Transverse colon (tissue), 3 donors: Measurements from ENCODE around the gene PTGIS.

ENCODE experiments used
- POLR2A ChIP-seq: fragments of 450-650 bp; IDR thresholded peaks from one replicate; pipeline ENCODE4 v1.6.1; 2016; ENCODE audit warnings: antibody characterized with exemption, mild to moderate bottlenecking, moderate library complexity
- TF ChIP-seq, protein P1 (sequence below), 5 experiments: fragments of 200-600 bp in 3 of 5; fragments of 450-650 bp in 2 of 5; sonication (generic) in 3 of 5; IDR thresholded peaks; 1 replicate in 2 of 5; 2 replicates in 3 of 5; pipeline ENCODE4 v1.5.1; 2016 to 2017; ENCODE audit warnings: antibody characterized with exemption in 5 of 5, inconsistent platforms in 3 of 5, mild to moderate bottlenecking in 2 of 5, moderate library complexity in 1 of 5

DNA sequence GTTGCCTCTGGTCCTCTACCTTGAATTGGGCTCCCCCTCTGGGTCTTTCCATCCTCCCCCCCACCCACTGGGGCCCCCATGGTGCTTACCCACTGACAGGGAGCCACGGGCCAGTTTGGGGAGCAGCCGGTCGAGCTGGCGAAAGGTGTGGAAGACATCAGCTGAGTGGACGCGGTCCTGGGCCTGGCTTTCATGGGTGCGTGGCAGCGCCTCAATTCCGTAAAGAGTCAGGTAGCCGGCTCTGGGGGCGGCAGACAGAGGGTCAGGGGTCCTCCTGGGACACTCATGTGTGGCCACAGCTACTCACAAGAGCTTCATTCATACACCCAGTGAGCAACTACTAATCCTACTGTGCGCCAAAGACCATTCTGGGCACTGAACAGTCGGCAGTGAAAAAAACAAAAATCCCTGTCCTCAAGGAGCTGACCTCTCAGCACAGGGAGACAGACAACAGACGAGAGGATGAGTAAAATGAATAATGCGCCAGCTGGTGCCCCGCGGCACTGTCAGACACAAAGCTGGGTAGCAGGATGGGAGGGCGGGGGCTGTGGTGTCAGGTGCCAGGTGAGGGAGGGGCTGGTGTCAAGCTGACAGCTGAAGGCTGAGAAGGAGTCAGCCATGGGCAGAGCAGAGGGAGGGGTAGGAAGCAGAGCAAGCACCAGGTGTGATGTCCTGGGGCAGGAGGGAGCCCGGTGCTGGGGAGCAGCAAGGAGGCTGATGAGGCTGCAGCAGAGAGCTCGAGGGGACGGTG lies 28.3 kb downstream of the PTGIS start:
- TF ChIP-seq, protein P1, sequence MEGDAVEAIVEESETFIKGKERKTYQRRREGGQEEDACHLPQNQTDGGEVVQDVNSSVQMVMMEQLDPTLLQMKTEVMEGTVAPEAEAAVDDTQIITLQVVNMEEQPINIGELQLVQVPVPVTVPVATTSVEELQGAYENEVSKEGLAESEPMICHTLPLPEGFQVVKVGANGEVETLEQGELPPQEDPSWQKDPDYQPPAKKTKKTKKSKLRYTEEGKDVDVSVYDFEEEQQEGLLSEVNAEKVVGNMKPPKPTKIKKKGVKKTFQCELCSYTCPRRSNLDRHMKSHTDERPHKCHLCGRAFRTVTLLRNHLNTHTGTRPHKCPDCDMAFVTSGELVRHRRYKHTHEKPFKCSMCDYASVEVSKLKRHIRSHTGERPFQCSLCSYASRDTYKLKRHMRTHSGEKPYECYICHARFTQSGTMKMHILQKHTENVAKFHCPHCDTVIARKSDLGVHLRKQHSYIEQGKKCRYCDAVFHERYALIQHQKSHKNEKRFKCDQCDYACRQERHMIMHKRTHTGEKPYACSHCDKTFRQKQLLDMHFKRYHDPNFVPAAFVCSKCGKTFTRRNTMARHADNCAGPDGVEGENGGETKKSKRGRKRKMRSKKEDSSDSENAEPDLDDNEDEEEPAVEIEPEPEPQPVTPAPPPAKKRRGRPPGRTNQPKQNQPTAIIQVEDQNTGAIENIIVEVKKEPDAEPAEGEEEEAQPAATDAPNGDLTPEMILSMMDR (IDR thresholded peaks at IDR 0.05): no peak
- no peak for TF ChIP-seq POLR2A
